GM12864 (cell line): ENCODE data around the gene KCNG3.

Source experiments
- DNase-seq: peaks from one replicate; pipeline ENCODE4 v3.0.0-alpha.2; 2011; ENCODE audit warnings: low read depth
- H3K4me3 ChIP-seq: 2 replicates; pipeline ENCODE4 v1.5.1; 2011; ENCODE audit warnings: mild to moderate bottlenecking, low read depth, low read length, control low read depth
- CTCF ChIP-seq: IDR thresholded peaks from 2 replicates; pipeline ENCODE4 v1.5.1; 2011; ENCODE audit warnings: low read depth, mild to moderate bottlenecking, moderate library complexity, low read length, control low read depth, inconsistent platforms; ENCODE audit errors: missing control alignments

Gene KCNG3

GRCh38 chr2:42421157-42421485 lies 72.7 kb downstream of the KCNG3 start:
- no peak for DNase-seq
- no peak overlapping the region for H3K4me3 ChIP-seq

GRCh38 chr2:42414648-42415047 lies 79.1 kb downstream of the KCNG3 start:
- no peak overlapping the region for H3K4me3 ChIP-seq
- DNase-seq, result no peak
- TF ChIP-seq CTCF, result no peak

More at GRCh38 chr2:42421157-42421485, 72.7 kb downstream of the KCNG3 start:
- no peak for TF ChIP-seq CTCF

GRCh38 chr2:42414158-42414557 lies 79.6 kb downstream of the KCNG3 start:
- no peak for DNase-seq
- no peak for TF ChIP-seq CTCF
- H3K4me3 ChIP-seq, result no peak overlapping the region

GRCh38 chr2:42410742-42411514 lies 82.9 kb downstream of the KCNG3 start:
- no peak for DNase-seq
- TF ChIP-seq CTCF, result no peak

GRCh38 chr2:42408009-42408408 lies 85.8 kb downstream of the KCNG3 start:
- H3K4me3 ChIP-seq, result no peak overlapping the region
- TF ChIP-seq CTCF, result no peak
- no peak for DNase-seq

More at GRCh38 chr2:42410742-42411514, 82.9 kb downstream of the KCNG3 start:
- no peak overlapping the region for H3K4me3 ChIP-seq

GRCh38 chr2:42407476-42407875 lies 86.3 kb downstream of the KCNG3 start:
- DNase-seq, result no peak
- no peak overlapping the region for H3K4me3 ChIP-seq
- TF ChIP-seq CTCF, result no peak

- TF ChIP-seq CTCF, result no peak
Observed at GRCh38 chr2:42404676-42405075, 89.1 kb downstream of the KCNG3 start.

More at GRCh38 chr2:42404676-42405075, 89.1 kb downstream of the KCNG3 start:
- no peak overlapping the region for H3K4me3 ChIP-seq
- no peak for DNase-seq
